Activated T-cell treated with anti-CD3 and anti-CD28 coated beads, Interleukin-2, amount 50 U/mL, for 4 hours (primary cell): Measurements from ENCODE around the gene IL6R. TPM values are rescaled to one million over a fixed set of nuclear protein-coding genes. Genes with fewer than 3 reads are reported as not detected.

Source experiments
- ATAC-seq, 2 donors: fragments of 200-7000 bp; cut with Tn5 transposase; one replicate each; pipeline ENCODE4 v1.10.0; 2021
- DNase-seq: peaks from one replicate; pipeline ENCODE4 v3.0.0-alpha.2; 2020
- H3K27me3 Mint-ChIP-seq: one replicate; pipeline ENCODE4 v1.8.0; 2021; ENCODE audit warnings: low read depth, mixed read lengths
- H3K36me3 Mint-ChIP-seq: one replicate; pipeline ENCODE4 v1.8.0; 2022; ENCODE audit warnings: mixed read lengths; ENCODE audit not compliant: insufficient read depth
- H3K4me1 Mint-ChIP-seq: one replicate; pipeline ENCODE4 v1.8.0; 2021; ENCODE audit warnings: low read depth, mixed read lengths
- H3K4me3 Mint-ChIP-seq: one replicate; pipeline ENCODE4 v1.8.0; 2021; ENCODE audit warnings: mild to moderate bottlenecking, moderate library complexity, mixed read lengths
- H3K9me3 Mint-ChIP-seq: one replicate; pipeline ENCODE4 v1.8.0; 2021; ENCODE audit warnings: mixed read lengths
- total RNA-seq, 3 donors: library from RNA; stranded (reverse); gene quantifications; one replicate each; pipeline ENCODE4 v1.2.1, GENCODE V29; 2021

The IL6R gene
- total RNA-seq, 3 donors from 2014 or later, result 20.7 to 28.7 (median 24.1) TPM

GRCh38 chr1:154465621-154466195 lies 60.6 kb downstream of the IL6R start:
- Mint-ChIP-seq H3K27me3 (no peaks in the 10 kb centered on the region), H3K4me1 (peaks cover 81% of the 10 kb centered on the region), H3K36me3 (peaks cover 9% of the 10 kb centered on the region), H3K9me3 (no peaks in the 10 kb centered on the region), H3K4me3 (no peak overlapping the region)
- no peak for ATAC-seq
- no peak for DNase-seq

GRCh38 chr1:154466206-154466605 lies 61.1 kb downstream of the IL6R start:
- H3K4me1 Mint-ChIP-seq, result peaks cover 77% of the 10 kb centered on the region
- ATAC-seq, result no peak
- no peaks in the 10 kb centered on the region for H3K27me3 Mint-ChIP-seq
- no peaks in the 10 kb centered on the region for H3K9me3 Mint-ChIP-seq
- peaks cover 9% of the 10 kb centered on the region for H3K36me3 Mint-ChIP-seq
- no peak overlapping the region for H3K4me3 Mint-ChIP-seq
- DNase-seq, result no peak

- H3K27me3 Mint-ChIP-seq, result no peaks in the 10 kb centered on the region
- no peak for DNase-seq
- H3K36me3 Mint-ChIP-seq, result peaks cover 9% of the 10 kb centered on the region
- no peak for ATAC-seq
- peak overlapping the region; percentile 26 for H3K4me3 Mint-ChIP-seq
- no peaks in the 10 kb centered on the region for H3K9me3 Mint-ChIP-seq
- H3K4me1 Mint-ChIP-seq, result peaks cover 75% of the 10 kb centered on the region
Measured at GRCh38 chr1:154466921-154467417, 61.8 kb downstream of the IL6R start.

GRCh38 chr1:154467434-154468102 lies 62.4 kb downstream of the IL6R start:
- H3K9me3 Mint-ChIP-seq, result no peaks in the 10 kb centered on the region

GRCh38 chr1:154468535-154469250 lies 63.5 kb downstream of the IL6R start:
- no peak for ATAC-seq
- peaks cover 9% of the 10 kb centered on the region for H3K36me3 Mint-ChIP-seq
- no peaks in the 10 kb centered on the region for H3K27me3 Mint-ChIP-seq
- H3K4me3 Mint-ChIP-seq, result no peak overlapping the region
- DNase-seq, result no peak
- H3K9me3 Mint-ChIP-seq, result no peaks in the 10 kb centered on the region
- H3K4me1 Mint-ChIP-seq, result peaks cover 59% of the 10 kb centered on the region

More at GRCh38 chr1:154467434-154468102, 62.4 kb downstream of the IL6R start:
- Mint-ChIP-seq H3K27me3 (no peaks in the 10 kb centered on the region), H3K36me3 (peaks cover 9% of the 10 kb centered on the region), H3K4me1 (peaks cover 69% of the 10 kb centered on the region), H3K4me3 (peak overlapping the region; percentile 26)
- ATAC-seq (peak; percentile 44 to 46), DNase-seq (no peak)

- Mint-ChIP-seq H3K4me1 (peaks cover 46% of the 10 kb centered on the region), H3K36me3 (peaks cover 9% of the 10 kb centered on the region), H3K9me3 (no peaks in the 10 kb centered on the region), H3K27me3 (no peaks in the 10 kb centered on the region), H3K4me3 (no peak overlapping the region)
- DNase-seq (no peak), ATAC-seq (no peak)
Measured at GRCh38 chr1:154469844-154470560, 64.9 kb downstream of the IL6R start.

GRCh38 chr1:154471304-154471703 lies 66.2 kb downstream of the IL6R start:
- no peaks in the 10 kb centered on the region for H3K9me3 Mint-ChIP-seq
- H3K27me3 Mint-ChIP-seq, result no peaks in the 10 kb centered on the region
- no peak overlapping the region for H3K4me3 Mint-ChIP-seq
- DNase-seq (no peak), ATAC-seq (no peak)
- peaks cover 33% of the 10 kb centered on the region for H3K4me1 Mint-ChIP-seq
- peaks cover 6% of the 10 kb centered on the region for H3K36me3 Mint-ChIP-seq

GRCh38 chr1:154474802-154475201 lies 69.7 kb downstream of the IL6R start:
- H3K9me3 Mint-ChIP-seq, result no peaks in the 10 kb centered on the region
- H3K4me1 Mint-ChIP-seq, result peaks cover 18% of the 10 kb centered on the region
- no peak for DNase-seq
- ATAC-seq, result no peak
- H3K4me3 Mint-ChIP-seq, result no peak overlapping the region
- H3K36me3 Mint-ChIP-seq, result no peaks in the 10 kb centered on the region
- no peaks in the 10 kb centered on the region for H3K27me3 Mint-ChIP-seq

GRCh38 chr1:154476791-154477190 lies 71.6 kb downstream of the IL6R start:
- H3K27me3 Mint-ChIP-seq, result no peaks in the 10 kb centered on the region
- peak; percentile 47 to 56 for ATAC-seq
- no peak overlapping the region for H3K4me3 Mint-ChIP-seq
- H3K4me1 Mint-ChIP-seq, result peaks cover 16% of the 10 kb centered on the region
- no peaks in the 10 kb centered on the region for H3K36me3 Mint-ChIP-seq
- no peak for DNase-seq
- H3K9me3 Mint-ChIP-seq, result no peaks in the 10 kb centered on the region

GRCh38 chr1:154478013-154478412 lies 72.9 kb downstream of the IL6R start:
- H3K9me3 Mint-ChIP-seq, result no peaks in the 10 kb centered on the region

GRCh38 chr1:154478639-154479038 lies 73.5 kb downstream of the IL6R start:
- DNase-seq (no peak), ATAC-seq (peak in 1 of 2 donors; percentile 29)
- Mint-ChIP-seq H3K4me3 (no peak overlapping the region), H3K4me1 (peaks cover 16% of the 10 kb centered on the region), H3K9me3 (no peaks in the 10 kb centered on the region), H3K36me3 (no peaks in the 10 kb centered on the region), H3K27me3 (no peaks in the 10 kb centered on the region)

More at GRCh38 chr1:154478013-154478412, 72.9 kb downstream of the IL6R start:
- no peaks in the 10 kb centered on the region for H3K27me3 Mint-ChIP-seq
- H3K4me1 Mint-ChIP-seq, result peaks cover 16% of the 10 kb centered on the region
- DNase-seq, result no peak
- no peaks in the 10 kb centered on the region for H3K36me3 Mint-ChIP-seq
- no peak for ATAC-seq
- H3K4me3 Mint-ChIP-seq, result no peak overlapping the region

- no peaks in the 10 kb centered on the region for H3K9me3 Mint-ChIP-seq
- H3K27me3 Mint-ChIP-seq, result no peaks in the 10 kb centered on the region
- no peak overlapping the region for H3K4me3 Mint-ChIP-seq
- ATAC-seq, result peak; percentile 85 to 86
- no peaks in the 10 kb centered on the region for H3K36me3 Mint-ChIP-seq
- peaks cover 16% of the 10 kb centered on the region for H3K4me1 Mint-ChIP-seq
- peak; percentile 43 for DNase-seq
Measured at GRCh38 chr1:154479764-154480421, 74.8 kb downstream of the IL6R start.

GRCh38 chr1:154481053-154481452 lies 75.9 kb downstream of the IL6R start:
- H3K4me3 Mint-ChIP-seq, result no peak overlapping the region
- ATAC-seq (no peak), DNase-seq (no peak)
- no peaks in the 10 kb centered on the region for H3K36me3 Mint-ChIP-seq
- peaks cover 16% of the 10 kb centered on the region for H3K4me1 Mint-ChIP-seq
- no peaks in the 10 kb centered on the region for H3K27me3 Mint-ChIP-seq
- H3K9me3 Mint-ChIP-seq, result no peaks in the 10 kb centered on the region
